Ovary (tissue), 9 donors: Measurements from ENCODE around the gene CCDC88B. TPM values are rescaled to one million over a fixed set of nuclear protein-coding genes. Genes with fewer than 3 reads are reported as not detected.

Source experiments
- DNase-seq, 5 donors: peaks; one replicate each; pipeline ENCODE4 v3.0.0-alpha.2; 2019 to 2020
- H3K27ac ChIP-seq, 2 donors: fragments of 200-600 bp; one replicate each; pipeline versions ENCODE4 v1.5.1 to v1.8.0; 2019 to 2022
- H3K27me3 ChIP-seq: fragments of 200-600 bp; one replicate; pipeline ENCODE4 v1.8.0; 2022
- H3K36me3 ChIP-seq: fragments of 200-600 bp; sonication (generic); one replicate; pipeline ENCODE4 v1.5.1; 2019
- H3K4me1 ChIP-seq: one replicate; pipeline ENCODE4 v1.8.1; 2013; ENCODE audit warnings: mild to moderate bottlenecking, moderate library complexity; ENCODE audit not compliant: insufficient read depth
- H3K4me3 ChIP-seq: fragments of 200-600 bp; sonication (generic); one replicate; pipeline ENCODE4 v1.5.1; 2017
- H3K9me3 ChIP-seq, 2 donors: fragments of 200-600 bp in 1 of 2; sonication (generic) in 1 of 2; one replicate each; pipeline versions ENCODE4 v1.5.1 to v1.8.1; 2013 to 2019; ENCODE audit warnings: mild to moderate bottlenecking in 1 of 2, moderate library complexity in 1 of 2
- EP300 ChIP-seq: sonication (generic); formaldehyde crosslinking; IDR thresholded peaks from one replicate; pipeline ENCODE4 v1.6.1; 2017; ENCODE audit warnings: antibody characterized with exemption
- POLR2A ChIP-seq: fragments of 450-650 bp; IDR thresholded peaks from one replicate; pipeline ENCODE4 v1.6.1; 2017; ENCODE audit warnings: antibody characterized with exemption, mild to moderate bottlenecking, moderate library complexity
- WGBS, 3 donors: extraction: QIAGEN DNeasy Blood & Tissue Kit in 1 of 3; methylation state at CpG; one replicate each; pipeline versions ENCODE4 v1.1.5 to v1.1.7; 2013 to 2017; 5-methylcytosine and 5-hydroxymethylcytosine counted together
- intact Hi-C, 4 donors: fragments of 100-400 bp; cut with DNase I; formaldehyde crosslinking; loops; one replicate each; pipeline versions ENCODE4 v1.11.0 to v1.15.1; 2022 to 2023
- polyA plus RNA-seq, 2 donors: library from polyadenylated mRNA; stranded (reverse); fragments of 200-250 nt in 1 of 2; fragments of 350-450 nt in 1 of 2; fragmentation: Illumina TruSeq in 1 of 2; extraction: RNeasy Lipid Tissue Mini Kit (QIAGEN cat#74804) in 1 of 2; gene quantifications; one replicate each; pipeline ENCODE4 v1.2.3, GENCODE V29; 2013 to 2014
- total RNA-seq, 7 donors: library from RNA; depleted of rRNA in 2 of 7; stranded (reverse); fragments of >200 nt in 2 of 7; fragmentation: NEBNext Ultra II Directional in 3 of 7; extraction: Animal tissue kit (Norgen Biotek cat#: 25700) in 3 of 7; gene quantifications; one replicate each; pipeline versions ENCODE4 v1.1.0 to v1.2.4, GENCODE V29; 2016 to 2023
- TF ChIP-seq, protein P1 (sequence below), 3 donors: fragments of 450-650 bp in 2 of 3; fragments of 200-600 bp in 1 of 3; IDR thresholded peaks; one replicate each; pipeline versions ENCODE4 v1.5.1 to v1.8.0; 2016 to 2022; ENCODE audit warnings: antibody characterized with exemption in 3 of 3, mild to moderate bottlenecking in 1 of 3
- donor health status: DM: no; HTN: no; CAD: no; lungs with moderate emphysema.
- donor health status: DM: no; HTN: no; CAD: no.
- donor health status: Bipolar disorder and iron deficiency.
- donor health status: DM: yes; HTN: yes; CAD: no.
- donor health status: DM: no; HTN: no; CAD: no.
- donor health status: DM: yes; HTN: yes; CAD: no.

CCDC88B gene
- total and polyA plus RNA-seq, 9 donors, result 0.95 to 7.5 (median 3.5) TPM

DNA sequence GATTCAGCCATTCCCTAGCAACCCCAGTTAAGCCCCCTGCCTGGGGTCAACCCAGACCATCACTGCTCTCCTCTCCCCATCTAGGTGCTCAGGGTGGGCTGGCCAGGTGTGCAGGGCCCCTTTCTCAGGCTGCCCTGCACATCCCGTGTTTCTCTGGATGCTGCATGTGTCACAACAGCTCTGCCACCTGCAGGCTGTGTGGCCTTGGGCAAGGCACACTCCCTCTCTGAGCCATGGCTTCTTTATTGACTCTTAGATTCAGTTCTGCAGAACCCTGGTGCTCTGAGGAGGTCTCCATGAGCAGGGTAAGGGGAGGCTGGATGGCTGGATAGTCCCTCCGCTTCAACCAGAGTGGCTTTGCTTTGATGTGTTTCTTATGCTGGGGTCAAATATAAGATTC is 43.6 kb downstream of the CCDC88B start:
- DNase-seq, result no peak
- no peaks in the 10 kb centered on the region for H3K27me3 ChIP-seq
- no peaks in the 10 kb centered on the region for H3K9me3 ChIP-seq
- peaks cover 3% of the 10 kb centered on the region for H3K4me1 ChIP-seq
- H3K4me3 ChIP-seq, result no peak overlapping the region
- intact Hi-C loops, result loop anchor here in 1 of 4 donors (10.0 kb wide), 1 partner anchor 271 kb away; no protein-coding TSS in a partner anchor
- H3K27ac ChIP-seq, result no peak overlapping the region
- H3K36me3 ChIP-seq, result no peaks in the 10 kb centered on the region
- WGBS, 3 donors, result 39 to 89% (median 87%) methylated on average over 1 to 2 of the region's 2 CpGs
- TF ChIP-seq EP300 (no peak), POLR2A (no peak)
- TF ChIP-seq, protein P1, sequence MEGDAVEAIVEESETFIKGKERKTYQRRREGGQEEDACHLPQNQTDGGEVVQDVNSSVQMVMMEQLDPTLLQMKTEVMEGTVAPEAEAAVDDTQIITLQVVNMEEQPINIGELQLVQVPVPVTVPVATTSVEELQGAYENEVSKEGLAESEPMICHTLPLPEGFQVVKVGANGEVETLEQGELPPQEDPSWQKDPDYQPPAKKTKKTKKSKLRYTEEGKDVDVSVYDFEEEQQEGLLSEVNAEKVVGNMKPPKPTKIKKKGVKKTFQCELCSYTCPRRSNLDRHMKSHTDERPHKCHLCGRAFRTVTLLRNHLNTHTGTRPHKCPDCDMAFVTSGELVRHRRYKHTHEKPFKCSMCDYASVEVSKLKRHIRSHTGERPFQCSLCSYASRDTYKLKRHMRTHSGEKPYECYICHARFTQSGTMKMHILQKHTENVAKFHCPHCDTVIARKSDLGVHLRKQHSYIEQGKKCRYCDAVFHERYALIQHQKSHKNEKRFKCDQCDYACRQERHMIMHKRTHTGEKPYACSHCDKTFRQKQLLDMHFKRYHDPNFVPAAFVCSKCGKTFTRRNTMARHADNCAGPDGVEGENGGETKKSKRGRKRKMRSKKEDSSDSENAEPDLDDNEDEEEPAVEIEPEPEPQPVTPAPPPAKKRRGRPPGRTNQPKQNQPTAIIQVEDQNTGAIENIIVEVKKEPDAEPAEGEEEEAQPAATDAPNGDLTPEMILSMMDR (IDR thresholded peaks at IDR 0.05), result no peak

DNA sequence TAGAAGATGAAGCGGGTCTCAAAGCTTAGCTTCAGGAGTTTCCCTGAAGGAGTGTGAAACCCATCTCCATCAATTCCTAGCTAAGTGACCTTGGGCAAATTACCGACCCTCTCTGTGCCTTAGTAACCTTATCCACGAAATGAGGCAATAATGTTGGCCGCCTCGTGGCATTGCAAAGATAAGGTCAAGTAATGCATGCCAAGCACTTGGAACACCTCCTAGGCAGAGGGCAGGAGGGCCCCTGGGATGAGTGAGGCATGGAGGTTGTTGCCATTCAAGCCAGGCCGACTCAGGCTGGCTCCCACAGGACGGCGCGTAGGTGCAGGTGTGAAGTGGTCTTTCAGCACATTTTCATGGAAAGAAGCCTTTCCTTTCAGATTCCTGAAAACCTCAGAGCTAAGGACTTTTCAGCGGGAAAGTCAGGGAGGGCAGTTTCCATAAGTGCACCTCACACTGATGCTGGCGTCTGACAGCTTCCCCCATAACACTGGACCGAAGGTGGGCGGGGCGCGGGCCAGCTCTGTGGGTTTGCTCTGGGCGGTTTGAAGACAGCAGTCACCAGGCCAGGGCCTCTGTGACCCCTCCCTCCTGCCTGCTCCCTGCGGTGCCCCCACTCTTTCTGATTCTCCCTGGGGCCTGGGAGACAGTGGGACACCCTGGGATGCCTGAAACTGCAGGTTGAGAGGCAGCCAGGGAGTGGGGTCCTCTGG is 44.2 kb downstream of the CCDC88B start:
- TF ChIP-seq POLR2A (no peak), EP300 (no peak)
- TF ChIP-seq, protein P1 (IDR thresholded peaks at IDR 0.05), result no peak
- no peak overlapping the region for H3K27ac ChIP-seq
- intact Hi-C loops, result loop anchor here in 1 of 4 donors (10.0 kb wide), 1 partner anchor 271 kb away; no protein-coding TSS in a partner anchor
- H3K4me1 ChIP-seq, result no peaks in the 10 kb centered on the region
- H3K4me3 ChIP-seq, result no peak overlapping the region
- 63 to 66% (median 64%) methylated on average over 17 of the region's 17 CpGs for WGBS, 3 donors
- no peak for DNase-seq
- no peaks in the 10 kb centered on the region for H3K9me3 ChIP-seq
- H3K36me3 ChIP-seq, result no peaks in the 10 kb centered on the region
- no peaks in the 10 kb centered on the region for H3K27me3 ChIP-seq

DNA sequence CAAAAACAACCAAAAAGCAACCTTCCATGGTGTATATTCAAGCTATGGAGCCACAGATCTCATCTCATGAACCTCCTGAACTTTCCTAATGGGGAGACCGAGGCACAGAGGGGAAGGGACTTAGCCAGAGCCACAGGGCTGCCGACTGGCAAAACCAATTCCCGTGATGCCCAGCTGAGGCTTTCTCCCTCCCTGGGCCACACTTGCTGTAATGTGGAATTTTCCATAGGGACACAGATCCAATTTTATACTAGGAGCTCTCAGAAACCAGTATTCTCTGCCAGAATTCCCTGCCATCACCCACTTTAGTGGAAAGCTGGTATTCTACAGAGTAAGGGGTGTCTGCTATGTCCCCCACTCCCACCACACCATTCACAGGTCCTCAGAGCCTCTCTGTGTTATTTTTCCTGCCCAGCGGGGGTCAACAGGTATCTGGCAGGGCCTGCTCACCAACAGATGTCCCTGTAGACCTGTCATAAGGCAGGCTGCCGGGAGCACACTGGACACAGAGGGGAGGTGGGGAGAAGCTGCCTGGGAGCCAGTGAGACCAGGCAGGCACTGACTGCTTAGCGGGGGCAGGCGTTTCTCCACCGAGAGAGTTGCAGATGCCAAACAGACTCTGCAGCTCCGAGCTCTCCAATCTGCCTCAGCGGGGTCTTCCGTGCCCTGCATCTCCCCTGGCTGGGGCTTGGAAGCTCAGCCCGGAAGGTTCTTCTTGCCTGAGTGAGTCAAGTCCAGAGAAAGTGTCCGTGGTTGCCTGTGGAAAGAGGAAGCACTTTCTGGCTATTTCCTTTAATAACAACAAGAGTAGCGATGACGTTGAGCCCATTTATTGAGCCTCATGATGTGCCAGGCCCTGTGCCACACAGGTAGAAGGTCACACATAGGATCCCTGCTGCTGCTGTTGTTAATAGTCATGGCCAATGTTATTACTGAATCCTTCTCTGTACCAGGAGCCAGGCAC is 45.3 kb downstream of the CCDC88B start:
- TF ChIP-seq POLR2A (no peak), EP300 (no peak)
- TF ChIP-seq, protein P1 (IDR thresholded peaks at IDR 0.05), result no peak
- WGBS, 3 donors, result 65 to 72% (median 72%) methylated on average over 15 of the region's 15 CpGs
- H3K4me3 ChIP-seq, result no peak overlapping the region
- no peaks in the 10 kb centered on the region for H3K9me3 ChIP-seq
- H3K36me3 ChIP-seq, result no peaks in the 10 kb centered on the region
- no peaks in the 10 kb centered on the region for H3K27me3 ChIP-seq
- intact Hi-C loops, result loop anchor here in 1 of 4 donors (10.0 kb wide), 1 partner anchor 270 kb away; no protein-coding TSS in a partner anchor
- H3K4me1 ChIP-seq, result no peaks in the 10 kb centered on the region
- no peak for DNase-seq
- no peak overlapping the region for H3K27ac ChIP-seq

DNA sequence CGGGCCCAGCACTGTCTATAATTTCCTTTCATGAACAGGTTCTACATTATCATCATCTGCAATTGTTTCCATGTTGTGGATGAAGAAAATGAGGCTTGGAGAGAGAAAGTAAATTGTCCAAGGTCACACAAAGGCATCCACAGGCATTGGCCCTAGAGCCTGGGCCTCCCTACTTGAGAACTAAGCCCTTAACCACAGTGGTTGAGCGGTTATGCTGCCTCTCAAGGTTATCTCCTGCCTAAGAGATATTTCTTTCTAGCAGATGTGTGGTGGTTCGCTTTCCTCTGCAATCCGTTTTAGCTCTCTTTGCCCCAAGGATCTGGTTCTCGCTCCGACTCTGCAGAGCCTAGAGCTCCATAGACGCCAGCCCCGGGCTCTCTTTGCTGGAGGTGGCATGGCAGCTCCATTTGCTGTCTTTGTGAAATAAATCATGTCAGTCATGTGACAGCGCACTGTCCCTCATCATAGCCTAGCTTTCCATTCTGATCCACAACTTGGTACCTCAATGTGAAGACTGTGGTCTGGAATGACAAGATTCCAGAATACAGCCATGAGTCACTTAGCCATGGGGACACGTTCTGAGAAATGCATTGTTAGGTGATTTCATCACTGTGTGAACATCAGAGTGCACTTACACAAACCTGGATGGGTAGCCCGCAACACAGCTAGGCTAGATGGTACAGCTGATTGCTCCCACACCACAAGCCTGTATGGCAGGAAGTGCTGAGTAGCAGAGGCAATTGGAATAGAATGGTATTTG is 46.1 kb downstream of the CCDC88B start:
- WGBS, 3 donors, result 72 to 81% (median 75%) methylated on average over 11 of the region's 11 CpGs
- intact Hi-C loops, result loop anchor here in 1 of 4 donors (10.0 kb wide), 1 partner anchor 269 kb away; no protein-coding TSS in a partner anchor

More for the DNA sequence above, 46.1 kb downstream of the CCDC88B start:
- TF ChIP-seq EP300 (no peak), POLR2A (no peak)
- TF ChIP-seq, protein P1 (IDR thresholded peaks at IDR 0.05), result no peak
- no peaks in the 10 kb centered on the region for H3K9me3 ChIP-seq
- no peak overlapping the region for H3K27ac ChIP-seq
- no peak for DNase-seq
- H3K27me3 ChIP-seq, result no peaks in the 10 kb centered on the region
- H3K4me1 ChIP-seq, result no peaks in the 10 kb centered on the region
- no peaks in the 10 kb centered on the region for H3K36me3 ChIP-seq
- H3K4me3 ChIP-seq, result no peak overlapping the region
